HepG2 (cell line): ENCODE measurements around the gene PPCDC. TPM values are rescaled to one million over a fixed set of nuclear protein-coding genes. Genes with fewer than 3 reads are reported as not detected.

Experiments
- ATAC-seq: fragments of 200-7000 bp; cut with Tn5 transposase; 3 replicates; pipeline ENCODE4 v1.9.1; 2020; ENCODE audit warnings: mild to moderate bottlenecking, moderate library complexity
- BruUV-seq: library from RNA; stranded (reverse); fragments of 400-500 nt; replicated peaks from 2 replicates; lab custom pipeline; 2021; lab: Mats Ljungman, UMichigan
- CTCF ChIA-PET: fragments of 300-600 bp; formaldehyde crosslinking; extraction: SDS; loops from one replicate; lab custom pipeline; 2021; ENCODE audit warnings: low total read pairs, inconsistent platforms, low intra/inter-chr PET ratio; lab: Yijun Ruan, JAX
- POLR2A ChIA-PET: fragments of 350-600 bp; sonication (Branson Sonifier 250); formaldehyde crosslinking; loops from one replicate; lab custom pipeline; 2020; ENCODE audit warnings: antibody characterized with exemption, inconsistent platforms; lab: Yijun Ruan, JAX
- DNase-seq: peaks from one replicate; pipeline ENCODE4 v3.0.0-alpha.2; 2015; ENCODE audit warnings: low spot score
- FAIRE-seq: peaks from 3 replicates; lab custom pipeline; 2011; peaks lifted over from hg19 to GRCh38; lab: Jason Lieb, UNC
- H2AFZ ChIP-seq: one replicate; pipeline ENCODE4 v1.6.1; 2011; ENCODE audit warnings: low read length, inconsistent platforms
- H3K27ac ChIP-seq: fragments of 300-600 bp; 3 replicates; pipeline ENCODE4 v1.8.0; 2011; ENCODE audit warnings: mixed run types, mild to moderate bottlenecking, mixed read lengths, low read length, inconsistent platforms; ENCODE audit not compliant: insufficient read depth; ENCODE audit errors: extremely low read length
- H3K27me3 ChIP-seq, 2 experiments: fragments of 200-600 bp in 1 of 2; 2 replicates in 1 of 2; 3 replicates in 1 of 2; pipeline versions ENCODE4 v1.6.0 to v1.8.0; 2011; ENCODE audit warnings: low read length in 2 of 2, mild to moderate bottlenecking in 2 of 2, moderate library complexity in 2 of 2, inconsistent platforms in 1 of 2; ENCODE audit not compliant: insufficient read depth in 2 of 2, control insufficient read depth in 1 of 2
- H3K36me3 ChIP-seq, 2 experiments: fragments of 200-600 bp in 1 of 2; replicated peaks in 1 of 2; 2 replicates in 1 of 2; 3 replicates in 1 of 2; pipeline versions ENCODE4 v1.5.1 to v1.8.0; 2011; ENCODE audit warnings: low read length in 2 of 2, inconsistent platforms in 1 of 2; ENCODE audit not compliant: insufficient read depth in 2 of 2, control insufficient read depth in 1 of 2
- H3K4me1 ChIP-seq: 2 replicates; pipeline ENCODE4 v1.5.1; 2012; ENCODE audit warnings: low read length, inconsistent platforms; ENCODE audit not compliant: insufficient read depth
- H3K4me2 ChIP-seq: 2 replicates; pipeline ENCODE4 v1.6.0; 2011; ENCODE audit warnings: low read depth, low read length, inconsistent platforms
- H3K4me3 ChIP-seq, 3 experiments: fragments of 200-600 bp in 1 of 3; sonication (generic), shearing (Covaris generic) in 1 of 3; replicated peaks in 1 of 3; 2 replicates each; pipeline ENCODE4 v1.5.1; 2011 to 2016; ENCODE audit warnings: low read length in 3 of 3, inconsistent platforms in 2 of 3, low read depth in 2 of 3, mild to moderate bottlenecking in 2 of 3, control low read depth in 1 of 3, mixed read lengths in 1 of 3; ENCODE audit not compliant: insufficient read depth in 1 of 3
- H3K79me2 ChIP-seq: one replicate; pipeline ENCODE4 v1.6.1; 2011; ENCODE audit warnings: low read length, inconsistent platforms; ENCODE audit not compliant: insufficient read depth
- H3K9ac ChIP-seq: 2 replicates; pipeline ENCODE4 v1.6.0; 2011; ENCODE audit warnings: mild to moderate bottlenecking, low read depth, low read length, inconsistent platforms; ENCODE audit not compliant: insufficient read depth
- H3K9me3 ChIP-seq: 2 replicates; pipeline ENCODE4 v1.5.1; 2012; ENCODE audit warnings: mild to moderate bottlenecking, low read length
- H4K20me1 ChIP-seq: 2 replicates; pipeline ENCODE4 v1.6.0; 2011; ENCODE audit warnings: inconsistent platforms, mild to moderate bottlenecking, low read length, moderate library complexity; ENCODE audit not compliant: insufficient read depth
- ATF7 ChIP-seq, 2 experiments: fragments of 450-650 bp in 1 of 2; sonication (generic) in 1 of 2; formaldehyde crosslinking in 1 of 2; IDR thresholded peaks; 2 replicates each; pipeline versions ENCODE4 v1.4.0 to v1.6.1; 2016 to 2020; ENCODE audit warnings: antibody characterized with exemption in 1 of 2, mild to moderate bottlenecking in 1 of 2, missing genetic modification reagents in 1 of 2
- GMEB1 ChIP-seq: sonication (generic); formaldehyde crosslinking; IDR thresholded peaks from 2 replicates; pipeline ENCODE4 v1.5.1; 2020; ENCODE audit warnings: missing genetic modification reagents, mild to moderate bottlenecking, borderline replicate concordance
- HDAC6 ChIP-seq: fragments of 200-600 bp; sonication (generic); IDR thresholded peaks from 2 replicates; pipeline ENCODE4 v1.7.0; 2017; ENCODE audit warnings: mild to moderate bottlenecking, antibody characterized with exemption, low read length, low read depth
- KLF12 ChIP-seq: sonication (generic); formaldehyde crosslinking; IDR thresholded peaks from 2 replicates; pipeline ENCODE4 v1.4.0; 2020; ENCODE audit warnings: missing genetic modification reagents, borderline replicate concordance
- LRRFIP1 ChIP-seq: sonication (generic); formaldehyde crosslinking; conservative IDR thresholded peaks from 2 replicates; pipeline ENCODE4 v1.4.0; 2020; ENCODE audit warnings: missing genetic modification reagents
- SALL2 ChIP-seq: sonication (generic); formaldehyde crosslinking; IDR thresholded peaks from 2 replicates; pipeline ENCODE4 v1.8.1; 2023; ENCODE audit warnings: mild to moderate bottlenecking, missing genetic modification reagents, inconsistent platforms
- THRA ChIP-seq: sonication (generic); formaldehyde crosslinking; IDR thresholded peaks from 2 replicates; pipeline ENCODE4 v1.4.0; 2020; ENCODE audit warnings: missing genetic modification reagents, borderline replicate concordance
- ZNF180 ChIP-seq: sonication (generic); formaldehyde crosslinking; IDR thresholded peaks from 2 replicates; pipeline ENCODE4 v1.4.0; 2020; ENCODE audit warnings: low read depth, missing genetic modification reagents, borderline replicate concordance
- ZNF280D ChIP-seq: sonication (generic); formaldehyde crosslinking; IDR thresholded peaks from 2 replicates; pipeline ENCODE4 v1.5.1; 2020; ENCODE audit warnings: mild to moderate bottlenecking, missing genetic modification reagents
- ZNF703 ChIP-seq: sonication (generic); formaldehyde crosslinking; IDR thresholded peaks from 2 replicates; pipeline ENCODE4 v1.5.1; 2020; ENCODE audit warnings: missing genetic modification reagents, mild to moderate bottlenecking, moderate library complexity, borderline replicate concordance
- ZNF776 ChIP-seq: sonication (generic); formaldehyde crosslinking; IDR thresholded peaks from 2 replicates; pipeline ENCODE4 v1.4.0; 2020; ENCODE audit warnings: mild to moderate bottlenecking, missing genetic modification reagents
- ZSCAN20 ChIP-seq: sonication (generic); formaldehyde crosslinking; IDR thresholded peaks from 2 replicates; pipeline ENCODE4 v1.4.0; 2020; ENCODE audit warnings: missing genetic modification reagents, mild to moderate bottlenecking, borderline replicate concordance
- WGBS: methylation state at CpG from one replicate; pipeline ENCODE4 v1.1.6; 2017; ENCODE audit warnings: low lambda C conversion rate; 5-methylcytosine and 5-hydroxymethylcytosine counted together
- in situ Hi-C: cut with HindIII; loops from 2 replicates; pipeline ENCODE4 v1.10.0; 2017; ENCODE audit warnings: low pct_unique_long_range_greater_than_20kb; ENCODE audit not compliant: extremely low pct_ligation_motif_present
- intact Hi-C: fragments of 100-400 bp; cut with micrococcal nuclease; formaldehyde crosslinking; loops from one replicate; pipeline ENCODE4 v1.10.0; 2022; ENCODE audit not compliant: unreplicated experiment
- polyA plus RNA-seq, 8 experiments: library from polyadenylated mRNA; depleted of rRNA in 3 of 8; stranded (reverse) in 7 of 8; unstranded in 1 of 8; fragments of >200 nt; fragmentation: Illumina TruSeq in 4 of 8; extraction: Trizol in 4 of 8; gene quantifications; 2 replicates each; pipeline versions ENCODE4 v1.2.1 to v1.2.3, GENCODE V29; 2011 to 2016; ENCODE audit warnings: low read depth in 4 of 8, missing spikeins in 1 of 8, mixed read lengths in 1 of 8; ENCODE audit not compliant: insufficient read depth in 1 of 8
- total RNA-seq, 5 experiments: library from RNA; depleted of rRNA; stranded (reverse); fragments of >200 nt; fragmentation: Illumina TruSeq; extraction: Trizol; gene quantifications; 2 replicates each; pipeline ENCODE4 v1.2.3, GENCODE V29; 2016; ENCODE audit warnings: low read depth in 1 of 5
- TF ChIP-seq, protein P1 (sequence below): sonication (generic); formaldehyde crosslinking; IDR thresholded peaks from 2 replicates; pipeline ENCODE4 v1.5.0; 2020; ENCODE audit warnings: missing genetic modification reagents

PPCDC gene
- total and polyA plus RNA-seq, 2 of the 13 experiments (the other 11 are each of a cell fraction or from before 2014, with no cell fraction given): 12.3 to 12.8 TPM

DNA sequence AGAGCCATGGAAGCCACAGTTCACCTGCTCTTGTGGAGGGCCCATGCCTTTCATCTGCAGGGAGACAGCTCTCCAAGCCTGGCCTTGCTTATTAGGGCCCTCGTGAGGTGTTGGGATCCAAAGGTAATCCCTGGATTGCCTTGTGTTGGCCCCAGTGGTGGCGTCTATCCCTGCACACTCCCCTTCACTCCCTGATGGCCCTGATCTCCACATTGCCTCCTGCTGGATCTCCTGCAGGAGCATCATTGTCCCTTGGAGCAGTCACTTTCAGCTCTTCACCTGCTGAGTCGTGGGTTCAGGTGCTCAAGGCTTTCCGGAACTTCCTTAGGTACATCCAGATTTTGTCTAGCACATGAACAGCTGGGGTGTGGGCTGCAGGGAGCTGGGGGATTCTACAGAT, 7.0 kb downstream of the PPCDC start:
- CTCF ChIA-PET: interaction anchor here (1.1 to 2.7 kb wide), 3 partner anchors 172 to 174 kb away, joined by 4 to 37 read pairs (median 10); partner anchors contain the start of gene C15orf39
- H3K27ac ChIP-seq: no peak overlapping the region
- TF ChIP-seq GMEB1 (CRISPR knock-in tag): no peak
- no peak for TF ChIP-seq THRA (CRISPR knock-in tag)
- no peak for TF ChIP-seq SALL2 (CRISPR knock-in tag)
- TF ChIP-seq ZNF180 (CRISPR knock-in tag): no peak
- TF ChIP-seq ZNF280D (CRISPR knock-in tag): no peak
- TF ChIP-seq HDAC6: no peak
- TF ChIP-seq KLF12: no peak
- TF ChIP-seq ZSCAN20: no peak
- TF ChIP-seq ATF7 (IDR thresholded peaks at IDR 0.05): no peak
- no peak for TF ChIP-seq ATF7 (CRISPR knock-in tag; IDR thresholded peaks at IDR 0.05)
- TF ChIP-seq ZNF703 (CRISPR knock-in tag): no peak
- TF ChIP-seq, protein P1, sequence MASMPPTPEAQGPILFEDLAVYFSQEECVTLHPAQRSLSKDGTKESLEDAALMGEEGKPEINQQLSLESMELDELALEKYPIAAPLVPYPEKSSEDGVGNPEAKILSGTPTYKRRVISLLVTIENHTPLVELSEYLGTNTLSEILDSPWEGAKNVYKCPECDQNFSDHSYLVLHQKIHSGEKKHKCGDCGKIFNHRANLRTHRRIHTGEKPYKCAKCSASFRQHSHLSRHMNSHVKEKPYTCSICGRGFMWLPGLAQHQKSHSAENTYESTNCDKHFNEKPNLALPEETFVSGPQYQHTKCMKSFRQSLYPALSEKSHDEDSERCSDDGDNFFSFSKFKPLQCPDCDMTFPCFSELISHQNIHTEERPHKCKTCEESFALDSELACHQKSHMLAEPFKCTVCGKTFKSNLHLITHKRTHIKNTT (CRISPR knock-in tag): no peak
- TF ChIP-seq ZNF776: no peak
- no peak for TF ChIP-seq LRRFIP1 (CRISPR knock-in tag)

More for the DNA sequence above, 7.0 kb downstream of the PPCDC start:
- ATAC-seq: no peak
- Histone ChIP-seq H3K79me2 (peaks cover under 1% of the 10 kb centered on the region), H3K4me3 (no peak overlapping the region), H3K9ac (no peak overlapping the region), H3K9me3 (no peaks in the 10 kb centered on the region), H3K36me3 (peaks cover 0 to 4% of the 10 kb centered on the region in 2 experiments; a peak in 3 of 5 replicates), H3K27me3 (no peaks in the 10 kb centered on the region), H3K4me1 (peaks cover 28% of the 10 kb centered on the region), H4K20me1 (no peaks in the 10 kb centered on the region), H2AFZ (no peak overlapping the region), H3K4me2 (no peak overlapping the region)
- POLR2A ChIA-PET: interaction anchor here (0.6 to 2.3 kb wide), 2 partner anchors 135 to 171 kb away, joined by 5 to 8 read pairs; partner anchors contain the start of gene C15orf39
- DNase-seq: no peak
- BruUV-seq: no TSS peak
- in situ Hi-C loops: no loop called here
- intact Hi-C loops: loop anchor here (10.0 kb wide), 1 partner anchor 274 kb away; no protein-coding TSS in a partner anchor
- FAIRE-seq: no peak
- WGBS: 76% methylated on average over 4 of the region's 4 CpGs
